ENCODE results near the gene PASK. TPM values are rescaled to one million over a fixed set of nuclear protein-coding genes. Genes with fewer than 3 reads are reported as not detected.

PASK gene
- total and polyA plus RNA-seq, 2 of the 4 experiments (the other 2 are of a cell fraction), result 4.1 TPM

DNA sequence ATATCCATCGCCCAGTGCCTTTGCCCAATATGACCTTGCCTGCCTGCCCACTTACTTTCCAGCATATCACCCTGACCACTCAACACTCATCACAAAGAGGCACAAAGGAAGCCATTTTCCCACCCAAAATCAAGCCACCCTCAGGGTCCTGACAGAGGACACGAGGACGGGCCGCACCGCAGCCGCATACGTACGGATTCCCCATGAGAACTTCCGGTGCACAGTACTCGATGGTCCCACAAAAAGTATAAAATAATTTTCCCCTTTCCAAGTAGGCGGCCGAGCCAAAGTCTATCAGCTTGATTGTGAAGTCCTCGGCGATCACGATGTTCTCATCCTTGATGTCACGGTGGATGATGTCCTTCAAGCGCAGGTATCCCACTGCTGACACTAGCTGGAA, 37.2 kb downstream of the PASK start:
- 0 out of 2 replicates have a peak, but pooled peaks cover under 1% of the 10 kb centered on the region for H3K36me3 ChIP-seq (ENCODE audit: control insufficient read depth, insufficient read depth, low read length)
- no peaks in the 10 kb centered on the region for H3K9me3 ChIP-seq (ENCODE audit: control insufficient read depth, insufficient read depth, low read length)
- no peak overlapping the region for H4K8ac ChIP-seq (ENCODE audit: low read depth in 2 of 2, low read length in 2 of 2)
- no TSS peak for BruUV-seq (replicated peaks)
- H3K23ac ChIP-seq (ENCODE audit: low read depth, low read length), result no peak overlapping the region
- no peak overlapping the region for H2AFZ ChIP-seq (replicated peaks; ENCODE audit: low read length, poor library complexity)
- no peak overlapping the region for H3K18ac ChIP-seq (ENCODE audit: low read depth, low read length)
- no peak overlapping the region for H2BK120ac ChIP-seq (ENCODE audit: low read depth, low read length)
- TF ChIP-seq NFE2L2 (IDR thresholded peaks at IDR 0.05; ENCODE audit: low read depth, low read length) (no peak), RFX5 (IDR thresholded peaks at IDR 0.05; ENCODE audit: low read depth, low read length) (no peak), MAFK (IDR thresholded peaks at IDR 0.05; ENCODE audit: low read depth, low read length) (no peak), CEBPB (IDR thresholded peaks at IDR 0.05; ENCODE audit: low read depth, low read length) (no peak), POLR2A (IDR thresholded peaks at IDR 0.05; ENCODE audit: low read depth, low read length) (no peak)
- TF ChIP-seq, protein P1, sequence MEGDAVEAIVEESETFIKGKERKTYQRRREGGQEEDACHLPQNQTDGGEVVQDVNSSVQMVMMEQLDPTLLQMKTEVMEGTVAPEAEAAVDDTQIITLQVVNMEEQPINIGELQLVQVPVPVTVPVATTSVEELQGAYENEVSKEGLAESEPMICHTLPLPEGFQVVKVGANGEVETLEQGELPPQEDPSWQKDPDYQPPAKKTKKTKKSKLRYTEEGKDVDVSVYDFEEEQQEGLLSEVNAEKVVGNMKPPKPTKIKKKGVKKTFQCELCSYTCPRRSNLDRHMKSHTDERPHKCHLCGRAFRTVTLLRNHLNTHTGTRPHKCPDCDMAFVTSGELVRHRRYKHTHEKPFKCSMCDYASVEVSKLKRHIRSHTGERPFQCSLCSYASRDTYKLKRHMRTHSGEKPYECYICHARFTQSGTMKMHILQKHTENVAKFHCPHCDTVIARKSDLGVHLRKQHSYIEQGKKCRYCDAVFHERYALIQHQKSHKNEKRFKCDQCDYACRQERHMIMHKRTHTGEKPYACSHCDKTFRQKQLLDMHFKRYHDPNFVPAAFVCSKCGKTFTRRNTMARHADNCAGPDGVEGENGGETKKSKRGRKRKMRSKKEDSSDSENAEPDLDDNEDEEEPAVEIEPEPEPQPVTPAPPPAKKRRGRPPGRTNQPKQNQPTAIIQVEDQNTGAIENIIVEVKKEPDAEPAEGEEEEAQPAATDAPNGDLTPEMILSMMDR (conservative IDR thresholded peaks at IDR 0.05; ENCODE audit: low read depth, low read length), result no peak
- TF ChIP-seq, protein P2, sequence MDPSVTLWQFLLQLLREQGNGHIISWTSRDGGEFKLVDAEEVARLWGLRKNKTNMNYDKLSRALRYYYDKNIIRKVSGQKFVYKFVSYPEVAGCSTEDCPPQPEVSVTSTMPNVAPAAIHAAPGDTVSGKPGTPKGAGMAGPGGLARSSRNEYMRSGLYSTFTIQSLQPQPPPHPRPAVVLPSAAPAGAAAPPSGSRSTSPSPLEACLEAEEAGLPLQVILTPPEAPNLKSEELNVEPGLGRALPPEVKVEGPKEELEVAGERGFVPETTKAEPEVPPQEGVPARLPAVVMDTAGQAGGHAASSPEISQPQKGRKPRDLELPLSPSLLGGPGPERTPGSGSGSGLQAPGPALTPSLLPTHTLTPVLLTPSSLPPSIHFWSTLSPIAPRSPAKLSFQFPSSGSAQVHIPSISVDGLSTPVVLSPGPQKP (IDR thresholded peaks at IDR 0.05; ENCODE audit: borderline replicate concordance, low read depth, low read length), result no peak
- H3K27ac ChIP-seq (ENCODE audit: insufficient read depth, low read length), result no peak overlapping the region
- H3K4me1 ChIP-seq (ENCODE audit: control insufficient read depth, insufficient read depth, low read length), result no peaks in the 10 kb centered on the region
- no peak overlapping the region for H4K91ac ChIP-seq (ENCODE audit: insufficient read depth, low read depth, low read length)
- ATAC-seq (ENCODE audit: low read depth) (no peak), DNase-seq (no peak)
- in situ Hi-C loops (cut with MboI; ENCODE audit: low sequenced_read_pairs) (no loop called here), dilution Hi-C loops (cut with HindIII; ENCODE audit: low sequenced_read_pairs, unreplicated experiment) (no loop called here), intact Hi-C loops (cut with micrococcal nuclease) (no loop called here)
- H3K9me1 ChIP-seq (ENCODE audit: insufficient read depth, low read length), result peaks cover 6% of the 10 kb centered on the region; the same call in 1 of the 2 replicates
- H3K4ac ChIP-seq (ENCODE audit: low read depth, low read length), result no peak overlapping the region
- no peak overlapping the region for H3K4me3 ChIP-seq (ENCODE audit: insufficient read depth, low read depth, low read length)
- H4K20me1 ChIP-seq (ENCODE audit: insufficient read depth, low read length), result no peaks in the 10 kb centered on the region
- H2AK9ac ChIP-seq (replicated peaks; ENCODE audit: low read depth, low read length, poor library complexity), result no peak overlapping the region
- no peak overlapping the region for H2AK5ac ChIP-seq (ENCODE audit: low read depth, low read length)
- no peak overlapping the region for H4K5ac ChIP-seq (ENCODE audit: low read depth, low read length)
- no peak overlapping the region for H2BK20ac ChIP-seq (ENCODE audit: low read depth, low read length)
- 89% methylated on average over 5 of the region's 17 CpGs; no CpG with 5 or more reads in 1 of the 2 experiments for WGBS, 2 experiments (ENCODE audit: extremely low coverage in 2 of 2, insufficient read length in 1 of 2)
- H3K79me1 ChIP-seq (ENCODE audit: low read depth in 1 of 2, low read length in 2 of 2), result 0 out of 4 replicates have a peak, but pooled peaks cover 0 to 2% of the 10 kb centered on the region in 2 experiments
- H3K9ac ChIP-seq (ENCODE audit: low read depth, low read length), result no peak overlapping the region
- H3K4me2 ChIP-seq (ENCODE audit: low read depth, low read length), result no peak overlapping the region
- ChIA-PET CTCF (no interaction called here), POLR2A (ENCODE audit: unreplicated experiment) (no interaction called here)
- no peak overlapping the region for H2BK15ac ChIP-seq (ENCODE audit: low read depth, low read length)
- no peak overlapping the region for H2BK5ac ChIP-seq (ENCODE audit: low read depth, low read length, poor library complexity, severe bottlenecking)
- H3K56ac ChIP-seq (ENCODE audit: extremely low read depth, insufficient read depth, low read length), result no peak overlapping the region
- no peaks in the 10 kb centered on the region for H3K27me3 ChIP-seq (ENCODE audit: control insufficient read depth, insufficient read depth, low read length)
- no peak overlapping the region for H3K14ac ChIP-seq (replicated peaks; ENCODE audit: low read depth, low read length)

Measured in IMR-90 (cell line).